WERI-Rb-1 (cell line): ENCODE data around the gene MARK4.

ENCODE experiments used
- DNase-seq: peaks from one replicate; pipeline ENCODE4 v3.0.0-alpha.2; 2020
- H3K27ac ChIP-seq: fragments of 250-450 bp; sonication (Bioruptor Pico); 2 replicates; pipeline ENCODE4 v1.5.1; 2020; ENCODE audit warnings: mild to moderate bottlenecking, moderate library complexity
- H3K27me3 ChIP-seq: fragments of 250-450 bp; sonication (Bioruptor Pico); 2 replicates; pipeline ENCODE4 v1.5.1; 2021; ENCODE audit warnings: mild to moderate bottlenecking, low read depth, moderate library complexity; ENCODE audit not compliant: insufficient read depth, severe bottlenecking
- H3K36me3 ChIP-seq: fragments of 250-450 bp; sonication (Bioruptor Pico); 2 replicates; pipeline ENCODE4 v1.5.1; 2020; ENCODE audit warnings: mild to moderate bottlenecking, moderate library complexity
- H3K4me3 ChIP-seq: 2 replicates; pipeline ENCODE4 v1.5.1; 2011; ENCODE audit warnings: low read depth, mild to moderate bottlenecking, control low read depth, low read length
- H3K9me3 ChIP-seq: fragments of 250-450 bp; sonication (Bioruptor Pico); 2 replicates; pipeline ENCODE4 v1.5.1; 2021; ENCODE audit warnings: mild to moderate bottlenecking, moderate library complexity; ENCODE audit not compliant: severe bottlenecking
- TF ChIP-seq, protein P1 (sequence below): IDR thresholded peaks from 2 replicates; pipeline ENCODE4 v1.5.1; 2011; ENCODE audit warnings: low read depth, mild to moderate bottlenecking, control low read depth, inconsistent platforms, low read length

Gene MARK4

DNA sequence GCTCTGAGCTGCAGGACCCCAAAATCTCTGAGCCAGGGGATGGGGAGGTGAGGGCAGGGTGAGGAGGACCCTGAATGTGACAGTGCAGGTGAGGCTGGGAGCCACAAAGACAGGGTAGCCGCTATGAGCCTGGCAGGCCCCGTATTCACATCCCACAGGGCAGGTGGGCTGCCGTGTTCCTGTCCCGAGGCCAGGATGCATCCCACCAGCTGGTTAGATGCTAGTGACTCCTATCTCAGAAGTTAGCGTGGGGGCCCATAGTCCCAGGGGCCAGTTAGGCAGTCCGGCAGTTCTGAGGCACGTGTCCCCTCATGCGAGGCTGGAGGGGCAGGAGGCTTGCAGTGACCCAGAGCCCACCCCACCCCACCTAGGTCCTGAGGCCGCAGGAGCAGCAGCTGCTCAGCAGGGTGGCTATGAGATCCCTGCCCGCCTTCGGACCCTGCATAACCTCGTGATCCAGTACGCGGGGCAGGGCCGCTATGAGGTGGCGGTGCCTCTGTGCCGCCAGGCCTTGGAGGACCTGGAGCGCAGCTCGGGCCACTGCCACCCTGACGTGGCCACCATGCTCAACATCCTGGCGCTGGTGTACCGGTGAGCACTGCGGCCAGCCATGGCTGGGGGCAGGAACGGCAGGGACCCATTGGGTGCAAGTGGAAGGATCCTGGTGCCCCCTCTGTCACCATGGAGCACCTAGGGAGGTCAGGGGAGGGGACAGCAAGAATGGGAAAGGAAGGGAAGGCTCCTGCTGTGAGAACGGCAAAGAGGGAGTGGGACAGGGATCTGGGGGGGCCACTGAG, 96.7 kb downstream of the MARK4 start:
- Histone ChIP-seq H3K36me3 (peaks cover 25% of the 10 kb centered on the region), H3K9me3 (no peaks in the 10 kb centered on the region), H3K4me3 (no peak overlapping the region), H3K27ac (no peak overlapping the region), H3K27me3 (no peaks in the 10 kb centered on the region)
- TF ChIP-seq, protein P1, sequence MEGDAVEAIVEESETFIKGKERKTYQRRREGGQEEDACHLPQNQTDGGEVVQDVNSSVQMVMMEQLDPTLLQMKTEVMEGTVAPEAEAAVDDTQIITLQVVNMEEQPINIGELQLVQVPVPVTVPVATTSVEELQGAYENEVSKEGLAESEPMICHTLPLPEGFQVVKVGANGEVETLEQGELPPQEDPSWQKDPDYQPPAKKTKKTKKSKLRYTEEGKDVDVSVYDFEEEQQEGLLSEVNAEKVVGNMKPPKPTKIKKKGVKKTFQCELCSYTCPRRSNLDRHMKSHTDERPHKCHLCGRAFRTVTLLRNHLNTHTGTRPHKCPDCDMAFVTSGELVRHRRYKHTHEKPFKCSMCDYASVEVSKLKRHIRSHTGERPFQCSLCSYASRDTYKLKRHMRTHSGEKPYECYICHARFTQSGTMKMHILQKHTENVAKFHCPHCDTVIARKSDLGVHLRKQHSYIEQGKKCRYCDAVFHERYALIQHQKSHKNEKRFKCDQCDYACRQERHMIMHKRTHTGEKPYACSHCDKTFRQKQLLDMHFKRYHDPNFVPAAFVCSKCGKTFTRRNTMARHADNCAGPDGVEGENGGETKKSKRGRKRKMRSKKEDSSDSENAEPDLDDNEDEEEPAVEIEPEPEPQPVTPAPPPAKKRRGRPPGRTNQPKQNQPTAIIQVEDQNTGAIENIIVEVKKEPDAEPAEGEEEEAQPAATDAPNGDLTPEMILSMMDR = no peak
- no peak for DNase-seq

DNA sequence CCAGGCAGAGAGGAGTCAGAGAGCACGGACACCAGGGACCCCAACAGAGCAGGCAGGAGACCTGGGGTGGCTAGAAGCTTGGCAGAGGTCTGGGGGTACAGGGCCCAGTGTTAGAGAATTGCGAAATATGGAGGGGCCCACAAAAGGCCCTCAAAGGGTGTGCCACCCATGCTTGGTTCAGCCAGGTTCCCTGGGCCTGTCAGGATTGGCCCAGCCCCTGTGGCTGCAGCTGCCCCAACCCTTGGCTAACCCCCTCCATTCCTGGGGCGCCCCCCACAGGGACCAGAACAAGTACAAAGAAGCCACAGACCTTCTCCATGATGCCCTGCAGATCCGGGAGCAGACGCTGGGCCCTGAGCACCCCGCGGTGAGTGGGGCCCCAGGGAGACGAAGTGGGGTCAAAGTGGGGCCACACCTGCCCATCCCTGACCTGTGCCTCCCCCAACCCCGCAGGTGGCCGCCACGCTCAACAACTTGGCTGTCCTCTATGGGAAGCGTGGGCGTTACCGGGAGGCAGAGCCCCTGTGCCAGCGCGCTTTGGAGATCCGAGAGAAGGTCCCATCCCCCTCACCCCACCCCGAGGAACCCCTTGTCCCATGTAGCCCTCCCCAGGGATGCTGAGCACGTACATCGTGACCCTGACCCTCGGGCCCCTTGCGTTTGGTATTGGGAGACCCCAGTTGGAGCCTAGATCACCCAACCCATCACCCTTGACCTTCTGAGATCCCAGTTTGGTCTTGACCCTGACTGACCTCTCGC, 97.5 kb downstream of the MARK4 start:
- no peak for DNase-seq
- no peak overlapping the region for H3K27ac ChIP-seq
- no peaks in the 10 kb centered on the region for H3K27me3 ChIP-seq
- no peak overlapping the region for H3K4me3 ChIP-seq
- no peaks in the 10 kb centered on the region for H3K9me3 ChIP-seq
- H3K36me3 ChIP-seq = peaks cover 31% of the 10 kb centered on the region
- TF ChIP-seq, protein P1 = no peak

DNA sequence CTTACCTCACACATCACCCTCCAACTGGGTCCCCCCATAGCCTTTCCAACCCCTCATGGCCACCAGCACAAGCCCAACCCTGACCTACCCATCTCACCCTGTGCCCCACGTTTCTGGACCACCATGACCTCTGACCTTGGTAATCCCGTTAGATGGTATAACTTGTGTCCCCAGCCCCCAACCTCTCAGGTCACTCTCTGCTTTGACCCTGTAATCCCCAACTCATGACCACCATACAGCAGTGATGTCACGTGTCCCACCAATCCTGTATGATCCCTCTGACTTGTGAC, 98.0 kb downstream of the MARK4 start:
- no peak overlapping the region for H3K4me3 ChIP-seq
- peaks cover 36% of the 10 kb centered on the region for H3K36me3 ChIP-seq
- TF ChIP-seq, protein P1 = no peak
- DNase-seq = no peak
- H3K27me3 ChIP-seq = no peaks in the 10 kb centered on the region
- no peak overlapping the region for H3K27ac ChIP-seq
- H3K9me3 ChIP-seq = no peaks in the 10 kb centered on the region

DNA sequence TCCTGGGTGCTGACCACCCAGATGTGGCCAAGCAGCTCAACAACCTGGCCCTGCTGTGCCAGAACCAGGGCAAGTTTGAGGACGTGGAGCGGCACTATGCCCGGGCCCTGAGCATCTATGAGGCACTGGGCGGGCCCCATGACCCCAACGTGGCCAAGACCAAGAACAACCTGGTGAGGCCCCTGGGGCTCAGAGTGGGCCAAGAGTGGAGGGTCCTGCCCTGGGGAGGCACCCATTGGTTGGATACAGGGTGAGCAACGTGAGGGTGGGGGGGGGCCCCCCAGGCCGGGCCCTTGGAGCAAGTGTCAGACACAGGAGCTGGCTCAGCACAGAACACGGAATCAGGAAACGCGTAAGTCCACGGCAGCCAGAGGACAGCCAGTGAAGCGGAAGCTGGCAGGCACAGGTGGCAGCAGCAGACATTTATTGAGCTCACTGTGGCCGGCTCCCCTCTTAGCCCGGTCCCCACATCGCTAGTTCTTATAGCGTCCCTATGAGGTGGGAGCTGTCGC, 98.4 kb downstream of the MARK4 start:
- DNase-seq = no peak
- TF ChIP-seq, protein P1 = no peak
- no peaks in the 10 kb centered on the region for H3K9me3 ChIP-seq
- no peaks in the 10 kb centered on the region for H3K27me3 ChIP-seq
- no peak overlapping the region for H3K27ac ChIP-seq
- no peak overlapping the region for H3K4me3 ChIP-seq
- H3K36me3 ChIP-seq = peaks cover 40% of the 10 kb centered on the region

DNA sequence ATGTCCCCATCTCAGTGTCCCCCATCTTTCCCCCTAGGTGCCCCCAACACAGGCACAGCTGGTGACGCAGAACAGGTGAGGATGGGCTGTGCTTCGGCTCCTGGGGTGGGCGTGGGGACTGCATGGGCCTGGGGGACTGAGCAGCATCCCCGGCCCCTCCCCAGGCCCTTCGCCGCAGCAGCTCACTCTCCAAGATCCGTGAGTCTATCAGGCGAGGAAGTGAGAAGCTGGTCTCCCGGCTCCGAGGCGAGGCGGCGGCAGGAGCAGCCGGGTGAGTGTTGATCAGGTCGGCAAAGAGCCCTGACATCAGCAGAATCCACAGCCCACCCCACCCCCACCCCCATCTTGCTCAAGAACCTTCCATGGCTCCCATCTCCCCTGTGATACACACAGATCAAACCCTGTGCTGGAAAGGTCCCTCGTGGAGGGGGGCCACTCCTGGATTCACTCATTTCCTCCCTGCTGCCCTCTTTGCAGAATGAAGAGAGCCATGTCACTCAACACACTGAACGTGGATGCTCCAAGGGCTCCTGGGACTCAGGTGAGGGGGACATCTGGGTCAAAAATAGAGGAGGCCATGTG, 99.5 kb downstream of the MARK4 start:
- Histone ChIP-seq H3K9me3 (no peaks in the 10 kb centered on the region), H3K27ac (no peak overlapping the region), H3K4me3 (no peak overlapping the region), H3K27me3 (no peaks in the 10 kb centered on the region), H3K36me3 (peaks cover 48% of the 10 kb centered on the region)
- no peak for DNase-seq
- TF ChIP-seq, protein P1 = no peak
